K562 (cell line): ENCODE measurements around the gene CAMK2D. TPM values are rescaled to one million over a fixed set of nuclear protein-coding genes. Genes with fewer than 3 reads are reported as not detected.

ENCODE experiments used
- ATAC-seq: fragments of 200-7000 bp; cut with Tn5 transposase; 3 replicates; pipeline ENCODE4 v1.9.1; 2020; ENCODE audit warnings: moderate library complexity
- BruUV-seq: library from RNA; stranded (reverse); fragments of 400-500 nt; replicated peaks from 2 replicates; lab custom pipeline; 2021; lab: Mats Ljungman, UMichigan
- CTCF ChIA-PET: fragments of 300-600 bp; formaldehyde crosslinking; extraction: SDS; loops from one replicate; lab custom pipeline; 2021; ENCODE audit warnings: low intra/inter-chr PET ratio; lab: Yijun Ruan, JAX
- POLR2A ChIA-PET: fragments of 300-600, 350-650 bp; sonication (Branson Sonifier 250); formaldehyde crosslinking; extraction: SDS; loops from one replicate; lab custom pipeline; 2021; ENCODE audit warnings: antibody characterized with exemption, inconsistent platforms; lab: Yijun Ruan, JAX
- DNase-seq, 4 experiments: peaks; one replicate each; pipeline versions ENCODE4 v3.0.0 to v3.0.0-alpha.2; 2011 to 2018; ENCODE audit warnings: low spot score in 3 of 4, mixed read lengths in 3 of 4; ENCODE audit errors: extremely low read depth in 1 of 4
- FAIRE-seq: peaks from 2 replicates; lab custom pipeline; 2011; peaks lifted over from hg19 to GRCh38; lab: Jason Lieb, UNC
- H2AFZ ChIP-seq: 2 replicates; pipeline ENCODE4 v1.6.0; 2011; ENCODE audit warnings: low read depth, low read length, control low read depth, inconsistent platforms
- H3K27ac ChIP-seq: fragments of 200-600 bp; 3 replicates; pipeline ENCODE4 v1.8.0; 2011; ENCODE audit warnings: low read depth, mild to moderate bottlenecking, control low read depth, inconsistent platforms, low read length, moderate library complexity, mixed read lengths; ENCODE audit errors: extremely low read depth
- H3K27me3 ChIP-seq, 2 experiments: fragments of 300-600 bp in 1 of 2; 2 replicates in 1 of 2; 3 replicates in 1 of 2; pipeline versions ENCODE4 v1.6.0 to v1.8.0; 2011; ENCODE audit warnings: inconsistent platforms in 2 of 2, low read length in 2 of 2, mild to moderate bottlenecking in 1 of 2, mixed read lengths in 1 of 2, moderate library complexity in 1 of 2; ENCODE audit not compliant: control insufficient read depth in 2 of 2, insufficient read depth in 2 of 2
- H3K36me3 ChIP-seq: fragments of 300-600 bp; 3 replicates; pipeline ENCODE4 v1.8.0; 2011; ENCODE audit warnings: mild to moderate bottlenecking, low read length, inconsistent platforms; ENCODE audit not compliant: control insufficient read depth, insufficient read depth
- H3K4me1 ChIP-seq, 2 experiments: fragments of 200-600 bp in 1 of 2; replicated peaks in 1 of 2; 2 replicates in 1 of 2; 3 replicates in 1 of 2; pipeline versions ENCODE4 v1.5.1 to v1.8.0; 2011; ENCODE audit warnings: inconsistent platforms in 2 of 2, low read length in 2 of 2, mild to moderate bottlenecking in 1 of 2, mixed read lengths in 1 of 2, moderate library complexity in 1 of 2; ENCODE audit not compliant: control insufficient read depth in 2 of 2, insufficient read depth in 2 of 2
- H3K4me2 ChIP-seq: 2 replicates; pipeline ENCODE4 v1.6.1; 2011; ENCODE audit warnings: low read length, control low read depth, inconsistent platforms, mixed read lengths; ENCODE audit not compliant: insufficient read depth
- H3K4me3 ChIP-seq: fragments of 200-600 bp; sonication (generic), shearing (Covaris generic); 2 replicates; pipeline ENCODE4 v1.5.1; 2016; ENCODE audit warnings: control low read depth, inconsistent platforms
- H3K79me2 ChIP-seq: fragments of 200-600 bp; 3 replicates; pipeline ENCODE4 v1.8.0; 2011; ENCODE audit warnings: low read length, inconsistent platforms; ENCODE audit not compliant: control insufficient read depth, insufficient read depth
- H3K9ac ChIP-seq, 2 experiments: 2 replicates each; pipeline versions ENCODE4 v1.6.0 to v1.6.1; 2011; ENCODE audit warnings: low read depth in 2 of 2, low read length in 2 of 2, control low read depth in 1 of 2, inconsistent platforms in 1 of 2, mild to moderate bottlenecking in 1 of 2, mixed read lengths in 1 of 2; ENCODE audit not compliant: insufficient read depth in 1 of 2
- H3K9me1 ChIP-seq: one replicate; pipeline ENCODE4 v1.6.0; 2011; ENCODE audit warnings: inconsistent platforms, mild to moderate bottlenecking, low read length, moderate library complexity; ENCODE audit not compliant: control insufficient read depth, insufficient read depth
- H3K9me3 ChIP-seq: replicated peaks from 2 replicates; pipeline ENCODE4 v1.5.1; 2011; ENCODE audit warnings: low read depth, low read length, inconsistent platforms; ENCODE audit not compliant: control insufficient read depth, insufficient read depth
- H4K20me1 ChIP-seq: replicated peaks from 2 replicates; pipeline ENCODE4 v1.6.1; 2011; ENCODE audit warnings: low read length, inconsistent platforms, mixed read lengths; ENCODE audit not compliant: control insufficient read depth, insufficient read depth
- ATF1 ChIP-seq, 2 experiments: fragments of 450-650 bp in 1 of 2; IDR thresholded peaks; 2 replicates each; pipeline ENCODE4 v1.6.1; 2016; ENCODE audit warnings: missing compliant biosample characterization in 1 of 2, missing genetic modification characterization in 1 of 2
- ESRRB ChIP-seq: fragments of 250-450 bp; sonication (Bioruptor Pico); IDR thresholded peaks from 2 replicates; pipeline ENCODE4 v1.5.0; 2020; ENCODE audit warnings: mild to moderate bottlenecking, moderate library complexity, borderline replicate concordance
- EZH2 ChIP-seq: IDR thresholded peaks from 2 replicates; pipeline ENCODE4 v1.6.1; 2012; ENCODE audit warnings: low read depth, mild to moderate bottlenecking, inconsistent platforms, low read length, borderline replicate concordance
- FOS ChIP-seq: IDR thresholded peaks from 3 replicates; pipeline ENCODE4 v1.6.1; 2011; ENCODE audit not compliant: insufficient read length; ENCODE audit errors: extremely low read depth
- IFI16 ChIP-seq: fragments of 250-450 bp; sonication (Bioruptor Pico); IDR thresholded peaks from 2 replicates; pipeline ENCODE4 v2.1.2; 2022; ENCODE audit warnings: mild to moderate bottlenecking, inconsistent platforms
- NFE2 ChIP-seq: IDR thresholded peaks from 2 replicates; pipeline ENCODE4 v1.6.1; 2014; ENCODE audit warnings: antibody characterized with exemption, low read depth
- NR2C2 ChIP-seq, 2 experiments: fragments of 200-800 bp in 1 of 2; sonication (Bioruptor generic) in 1 of 2; sonication (generic) in 1 of 2; formaldehyde crosslinking in 1 of 2; IDR thresholded peaks; 2 replicates each; pipeline versions ENCODE4 v1.6.1 to v1.8.0; 2016 to 2022; ENCODE audit warnings: mild to moderate bottlenecking in 1 of 2, missing compliant biosample characterization in 1 of 2, missing genetic modification characterization in 1 of 2, missing genetic modification reagents in 1 of 2
- RAD21 ChIP-seq, 2 experiments: fragments of 250-450 bp in 1 of 2; fragments of 450-650 bp in 1 of 2; sonication (Bioruptor Pico) in 1 of 2; formaldehyde crosslinking in 1 of 2; IDR thresholded peaks in 1 of 2; conservative IDR thresholded peaks in 1 of 2; 2 replicates each; pipeline versions ENCODE4 v1.4.0 to v1.8.0; 2020 to 2022; ENCODE audit warnings: mild to moderate bottlenecking in 2 of 2, moderate library complexity in 1 of 2
- SMARCE1 ChIP-seq: fragments of 450-650 bp; IDR thresholded peaks from 2 replicates; pipeline ENCODE4 v1.7.1; 2016; ENCODE audit warnings: mild to moderate bottlenecking
- ZNF146 ChIP-seq: IDR thresholded peaks from one replicate; pipeline ENCODE4 v1.6.1; 2018; ENCODE audit warnings: missing compliant biosample characterization; ENCODE audit not compliant: unreplicated experiment
- ZNF766 ChIP-seq: fragments of 200-800 bp; sonication (Bioruptor generic); conservative IDR thresholded peaks from 2 replicates; pipeline ENCODE4 v1.6.1; 2016; ENCODE audit warnings: missing genetic modification characterization, missing compliant biosample characterization
- ZSCAN29 ChIP-seq: fragments of 450-650 bp; IDR thresholded peaks from 2 replicates; pipeline ENCODE4 v1.6.1; 2017
- in situ Hi-C: fragments of 300-500 bp; cut with MboI; formaldehyde crosslinking; loops from 4 replicates; pipeline ENCODE4 v1.15.0; 2018; ENCODE audit warnings: inconsistent platforms, mixed read lengths
- intact Hi-C: fragments of 100-400 bp; cut with micrococcal nuclease; formaldehyde crosslinking; loops from 2 replicates; pipeline ENCODE4 v1.14.2; 2022
- polyA plus RNA-seq, 8 experiments: library from polyadenylated mRNA; depleted of rRNA in 4 of 8; stranded (reverse) in 5 of 8; unstranded in 3 of 8; fragments of >200 nt; fragmentation: Nextera tagmentation in 2 of 8; fragmentation: Illumina TruSeq in 1 of 8; extraction: Ambion mirVana in 2 of 8; extraction: Trizol in 1 of 8; gene quantifications; 2 replicates each; pipeline versions ENCODE4 v1.2.1 to v1.2.3, GENCODE V29; 2011 to 2014; ENCODE audit warnings: inconsistent platforms in 1 of 8, missing spikeins in 1 of 8
- total RNA-seq, 7 experiments: library from RNA; depleted of rRNA in 6 of 7; stranded (reverse); fragments of >200 nt in 6 of 7; fragmentation: Illumina TruSeq in 2 of 7; extraction: Trizol in 2 of 7; gene quantifications; 2 replicates each; pipeline versions ENCODE4 v1.2.1 to v1.2.3, GENCODE V29; 2011 to 2021; ENCODE audit warnings: low replicate concordance in 1 of 7
- TF ChIP-seq, protein P1 (sequence below): fragments of 250-450 bp; sonication (Bioruptor Pico); IDR thresholded peaks from 2 replicates; pipeline ENCODE4 v1.5.0; 2021

Gene CAMK2D
- total and polyA plus RNA-seq, 9 of the 15 experiments (the other 6 are each of a cell fraction or from before 2014, with no cell fraction given): 0.01 to 0.33 (median 0.04) TPM; not detected in 2

DNA sequence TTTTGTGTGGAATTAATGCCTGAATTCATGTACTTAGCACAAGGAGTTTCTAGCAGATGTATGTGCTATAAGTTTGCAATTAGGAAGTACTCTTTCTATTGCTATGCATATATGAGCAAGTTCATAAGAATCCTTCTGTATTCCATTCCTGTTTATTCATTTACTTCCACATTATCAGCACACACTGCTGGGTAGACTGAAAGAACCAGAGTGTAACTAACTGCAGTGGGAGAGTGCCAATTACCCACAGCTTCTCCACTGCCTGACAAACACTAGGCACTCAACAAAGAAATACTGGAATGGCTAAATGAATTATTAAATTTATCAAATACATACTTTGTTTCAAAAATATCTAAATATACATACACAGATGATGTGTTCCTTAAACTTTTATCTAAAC lies 219.6 kb downstream of the CAMK2D start:
- CTCF ChIA-PET: no interaction called here
- POLR2A ChIA-PET: no interaction called here
- ATAC-seq (no peak), DNase-seq (no peak), FAIRE-seq (no peak)
- Histone ChIP-seq H4K20me1 (no peaks in the 10 kb centered on the region), H3K27me3 (no peaks in the 10 kb centered on the region), H3K4me3 (no peak overlapping the region), H3K36me3 (no peaks in the 10 kb centered on the region), H3K4me2 (no peak overlapping the region), H3K4me1 (no peaks in the 10 kb centered on the region), H3K9me1 (no peaks in the 10 kb centered on the region), H3K27ac (no peak overlapping the region), H2AFZ (no peak overlapping the region)
- no TSS peak for BruUV-seq
- in situ Hi-C loops: no loop called here
- TF ChIP-seq IFI16 (CRISPR knock-in tag): no peak
- no peak for TF ChIP-seq ZNF766 (CRISPR knock-in tag)
- TF ChIP-seq NFE2: no peak
- no peak for TF ChIP-seq FOS
- TF ChIP-seq ESRRB: no peak
- TF ChIP-seq NR2C2 (CRISPR knock-in tag; IDR thresholded peaks at IDR 0.05): no peak
- TF ChIP-seq NR2C2 (tag; IDR thresholded peaks at IDR 0.05): no peak
- TF ChIP-seq ATF1 (CRISPR knock-in tag; IDR thresholded peaks at IDR 0.05): no peak
- no peak for TF ChIP-seq ATF1 (tag; IDR thresholded peaks at IDR 0.05)
- no peak for TF ChIP-seq ZNF146 (CRISPR knock-in tag)
- TF ChIP-seq SMARCE1: no peak
- no peak for TF ChIP-seq EZH2
- TF ChIP-seq, protein P1, sequence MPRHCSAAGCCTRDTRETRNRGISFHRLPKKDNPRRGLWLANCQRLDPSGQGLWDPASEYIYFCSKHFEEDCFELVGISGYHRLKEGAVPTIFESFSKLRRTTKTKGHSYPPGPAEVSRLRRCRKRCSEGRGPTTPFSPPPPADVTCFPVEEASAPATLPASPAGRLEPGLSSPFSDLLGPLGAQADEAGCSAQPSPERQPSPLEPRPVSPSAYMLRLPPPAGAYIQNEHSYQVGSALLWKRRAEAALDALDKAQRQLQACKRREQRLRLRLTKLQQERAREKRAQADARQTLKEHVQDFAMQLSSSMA (CRISPR knock-in tag): no peak
- TF ChIP-seq ZSCAN29: no peak
- TF ChIP-seq RAD21 (CRISPR knock-in tag; conservative IDR thresholded peaks at IDR 0.05 in 1 of 2, IDR thresholded peaks at IDR 0.05 in 1 of 2): no peak
- TF ChIP-seq, all 486 proteins: peak for 0
- Histone ChIP-seq H3K79me2 (no peaks in the 10 kb centered on the region), H3K9me3 (no peaks in the 10 kb centered on the region), H3K9ac (no peak overlapping the region)
- intact Hi-C loops: loop anchor here (10.0 kb wide), 1 partner anchor 223 kb away; the partner anchor contains the start of gene CAMK2D
